OCI-LY1 (cell line): ENCODE results near the gene FUBP3.

ENCODE experiments used
- EZH2 ChIP-seq: fragments of 200-600 bp; sonication (generic), shearing (Covaris generic); IDR thresholded peaks from 2 replicates; pipeline ENCODE4 v1.8.0; 2017; ENCODE audit warnings: borderline replicate concordance, mixed run types, mild to moderate bottlenecking, antibody characterized with exemption, low read length, moderate library complexity, mixed read lengths
- TF ChIP-seq, protein P1 (sequence below): fragments of 200-600 bp; sonication (generic), shearing (Covaris generic); IDR thresholded peaks from 2 replicates; pipeline ENCODE4 v1.5.1; 2017; ENCODE audit warnings: mild to moderate bottlenecking, antibody characterized with exemption, low read length, moderate library complexity, mixed read lengths

DNA sequence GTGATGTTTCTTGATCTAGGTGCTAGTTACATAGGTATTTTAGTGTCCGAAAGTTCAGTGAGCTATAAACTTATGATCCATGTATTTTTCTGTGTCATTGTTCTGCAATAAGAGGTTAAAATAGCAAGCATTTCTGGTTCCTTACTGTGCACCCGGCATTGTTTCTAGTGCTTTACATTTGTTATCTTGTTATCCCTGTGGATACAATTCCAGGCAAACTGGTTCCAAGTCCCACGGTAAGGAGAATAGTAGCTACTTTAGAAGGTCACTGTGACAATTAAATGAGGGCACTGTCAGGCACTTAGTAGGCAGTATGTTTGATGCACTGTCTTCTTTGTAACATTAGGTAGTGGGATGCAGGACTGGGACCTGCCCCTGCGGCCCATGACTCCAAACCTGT lies 9.0 kb downstream of the FUBP3 start:
- no peak for TF ChIP-seq EZH2
- TF ChIP-seq, protein P1, sequence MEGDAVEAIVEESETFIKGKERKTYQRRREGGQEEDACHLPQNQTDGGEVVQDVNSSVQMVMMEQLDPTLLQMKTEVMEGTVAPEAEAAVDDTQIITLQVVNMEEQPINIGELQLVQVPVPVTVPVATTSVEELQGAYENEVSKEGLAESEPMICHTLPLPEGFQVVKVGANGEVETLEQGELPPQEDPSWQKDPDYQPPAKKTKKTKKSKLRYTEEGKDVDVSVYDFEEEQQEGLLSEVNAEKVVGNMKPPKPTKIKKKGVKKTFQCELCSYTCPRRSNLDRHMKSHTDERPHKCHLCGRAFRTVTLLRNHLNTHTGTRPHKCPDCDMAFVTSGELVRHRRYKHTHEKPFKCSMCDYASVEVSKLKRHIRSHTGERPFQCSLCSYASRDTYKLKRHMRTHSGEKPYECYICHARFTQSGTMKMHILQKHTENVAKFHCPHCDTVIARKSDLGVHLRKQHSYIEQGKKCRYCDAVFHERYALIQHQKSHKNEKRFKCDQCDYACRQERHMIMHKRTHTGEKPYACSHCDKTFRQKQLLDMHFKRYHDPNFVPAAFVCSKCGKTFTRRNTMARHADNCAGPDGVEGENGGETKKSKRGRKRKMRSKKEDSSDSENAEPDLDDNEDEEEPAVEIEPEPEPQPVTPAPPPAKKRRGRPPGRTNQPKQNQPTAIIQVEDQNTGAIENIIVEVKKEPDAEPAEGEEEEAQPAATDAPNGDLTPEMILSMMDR, result no peak
